Measurements from ENCODE around the gene SPHK2.

- TF ChIP-seq POLR2A (IDR thresholded peaks at IDR 0.05) (no peak), CTCF (IDR thresholded peaks at IDR 0.05) (no peak)
Observed at GRCh38 chr19:48631225-48631624, 11.9 kb downstream of the SPHK2 start.
